Thyroid gland (tissue), 4 donors: Measurements from ENCODE around the gene PLCH1. TPM values are rescaled to one million over a fixed set of nuclear protein-coding genes. Genes with fewer than 3 reads are reported as not detected.
A peak's percentile ranks its signal among the peaks of the same experiment; 100 is the strongest.

ENCODE experiments used
- DNase-seq, 2 donors: peaks; one replicate each; pipeline ENCODE4 v3.0.0-alpha.2; 2019
- H3K27ac ChIP-seq, 3 donors: fragments of 200-600 bp; sonication (generic); 1 replicate in 2 of 3; 2 replicates in 1 of 3; pipeline ENCODE4 v1.5.1; 2016 to 2019; ENCODE audit warnings: mild to moderate bottlenecking in 1 of 3, moderate library complexity in 1 of 3
- H3K27me3 ChIP-seq: fragments of 200-600 bp; sonication (generic); one replicate; pipeline ENCODE4 v1.5.1; 2019
- H3K36me3 ChIP-seq, 2 donors: fragments of 200-600 bp; sonication (generic); one replicate each; pipeline ENCODE4 v1.5.1; 2016 to 2019
- H3K4me1 ChIP-seq, 2 donors: fragments of 200-600 bp; sonication (generic); one replicate each; pipeline ENCODE4 v1.5.1; 2017 to 2019
- H3K4me3 ChIP-seq, 3 donors: fragments of 200-600 bp; sonication (generic); replicated peaks in 1 of 3; 1 replicate in 2 of 3; 2 replicates in 1 of 3; pipeline ENCODE4 v1.5.1; 2016; ENCODE audit warnings: mild to moderate bottlenecking in 1 of 3
- H3K9me3 ChIP-seq: fragments of 200-600 bp; sonication (generic); one replicate; pipeline ENCODE4 v1.5.1; 2017
- POLR2A ChIP-seq, 2 donors: fragments of 450-650 bp; IDR thresholded peaks; one replicate each; pipeline ENCODE4 v1.6.1; 2017; ENCODE audit warnings: antibody characterized with exemption in 2 of 2, mild to moderate bottlenecking in 2 of 2, moderate library complexity in 1 of 2
- WGBS, 2 donors: methylation state at CpG; one replicate each; pipeline ENCODE4 v1.1.5; 2017; 5-methylcytosine and 5-hydroxymethylcytosine counted together
- intact Hi-C: fragments of 100-400 bp; cut with DNase I; formaldehyde crosslinking; loops from one replicate; pipeline ENCODE4 v1.15.1; 2023
- total RNA-seq, 4 donors: library from RNA; depleted of rRNA; stranded (reverse); fragments of >200 nt; gene quantifications; one replicate each; pipeline ENCODE4 v1.2.3, GENCODE V29; 2016
- TF ChIP-seq, protein P1 (sequence below), 6 experiments: fragments of 200-600 bp in 3 of 6; fragments of 450-650 bp in 3 of 6; sonication (generic) in 3 of 6; IDR thresholded peaks; one replicate each; pipeline ENCODE4 v1.5.1; 2016 to 2019; ENCODE audit warnings: antibody characterized with exemption in 6 of 6, mild to moderate bottlenecking in 2 of 6, inconsistent platforms in 1 of 6, moderate library complexity in 1 of 6

The PLCH1 gene
- total RNA-seq, 4 donors from 2014 or later: 4.3 to 20.6 (median 14.1) TPM

DNA sequence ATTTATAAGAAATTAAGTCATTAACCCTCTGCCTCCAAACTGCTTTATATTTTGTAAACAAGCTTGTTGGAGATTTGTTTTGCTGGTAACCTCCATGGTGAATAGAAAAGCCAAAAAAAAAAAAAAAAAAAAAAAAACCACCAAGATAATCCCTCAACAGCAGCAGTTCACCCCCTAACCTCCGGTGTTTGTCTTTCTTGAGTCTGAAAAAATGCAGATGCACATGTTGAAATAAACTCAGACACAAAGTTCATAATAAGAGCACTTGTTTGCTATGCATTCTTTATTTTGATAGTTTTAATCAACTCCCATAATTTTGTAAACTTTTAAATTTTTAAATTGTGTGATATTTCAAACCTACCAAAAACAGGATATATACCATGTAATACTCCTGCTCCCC is 1.8 kb upstream of the PLCH1 start:
- Histone ChIP-seq H3K4me3 (no peak overlapping the region), H3K36me3 (no peaks in the 10 kb centered on the region), H3K4me1 (peaks cover 8 to 16% of the 10 kb centered on the region in 2 donors), H3K27me3 (no peaks in the 10 kb centered on the region), H3K27ac (peak overlapping the region in 1 of 3 donors; percentile 85), H3K9me3 (no peaks in the 10 kb centered on the region)
- WGBS, 2 donors: 95 to 100% methylated on average over 1 of the region's 1 CpG
- DNase-seq: no peak
- TF ChIP-seq, protein P1, sequence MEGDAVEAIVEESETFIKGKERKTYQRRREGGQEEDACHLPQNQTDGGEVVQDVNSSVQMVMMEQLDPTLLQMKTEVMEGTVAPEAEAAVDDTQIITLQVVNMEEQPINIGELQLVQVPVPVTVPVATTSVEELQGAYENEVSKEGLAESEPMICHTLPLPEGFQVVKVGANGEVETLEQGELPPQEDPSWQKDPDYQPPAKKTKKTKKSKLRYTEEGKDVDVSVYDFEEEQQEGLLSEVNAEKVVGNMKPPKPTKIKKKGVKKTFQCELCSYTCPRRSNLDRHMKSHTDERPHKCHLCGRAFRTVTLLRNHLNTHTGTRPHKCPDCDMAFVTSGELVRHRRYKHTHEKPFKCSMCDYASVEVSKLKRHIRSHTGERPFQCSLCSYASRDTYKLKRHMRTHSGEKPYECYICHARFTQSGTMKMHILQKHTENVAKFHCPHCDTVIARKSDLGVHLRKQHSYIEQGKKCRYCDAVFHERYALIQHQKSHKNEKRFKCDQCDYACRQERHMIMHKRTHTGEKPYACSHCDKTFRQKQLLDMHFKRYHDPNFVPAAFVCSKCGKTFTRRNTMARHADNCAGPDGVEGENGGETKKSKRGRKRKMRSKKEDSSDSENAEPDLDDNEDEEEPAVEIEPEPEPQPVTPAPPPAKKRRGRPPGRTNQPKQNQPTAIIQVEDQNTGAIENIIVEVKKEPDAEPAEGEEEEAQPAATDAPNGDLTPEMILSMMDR (IDR thresholded peaks at IDR 0.05): no peak
- no peak for TF ChIP-seq POLR2A (IDR thresholded peaks at IDR 0.05)
- intact Hi-C loops: loop anchor here (10.0 kb wide), 1 partner anchor 108 kb away; the partner anchor contains the start of gene SLC33A1

DNA sequence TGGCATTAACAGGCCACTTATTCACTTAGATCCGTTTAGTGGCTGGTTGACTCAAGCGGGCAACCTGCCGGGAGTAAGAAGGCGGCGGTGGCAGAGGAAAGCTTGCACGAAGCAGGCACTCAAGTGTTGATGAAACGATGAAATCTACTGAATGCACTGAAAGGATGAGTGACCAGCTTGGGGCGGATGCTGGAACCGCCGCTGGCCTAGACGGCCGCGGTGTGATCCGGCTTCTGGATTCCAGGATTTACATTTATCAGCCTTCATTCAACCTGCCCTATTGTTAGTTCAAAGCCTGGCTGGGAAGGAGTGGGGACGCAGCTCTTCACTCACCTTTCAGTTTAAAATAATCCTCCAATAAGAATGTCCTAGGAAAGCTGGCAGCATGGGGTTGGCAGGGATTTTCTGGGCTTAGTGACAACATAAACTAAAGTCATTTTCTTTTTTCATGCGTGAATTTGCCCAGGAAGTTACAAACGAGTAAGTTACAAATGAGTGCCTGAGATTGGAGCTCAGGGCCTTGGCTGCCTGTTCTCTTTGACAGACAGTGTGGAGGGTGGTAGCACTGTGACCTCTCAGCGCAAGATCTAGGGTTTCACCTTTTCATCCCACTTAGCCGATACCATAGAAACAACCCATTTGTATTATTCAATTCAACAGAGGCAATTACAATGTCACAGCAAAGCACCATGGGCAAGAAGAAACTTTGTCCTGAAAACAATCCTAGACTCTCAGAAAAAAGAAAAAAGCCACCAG is 1.1 kb upstream of the PLCH1 start:
- Histone ChIP-seq H3K9me3 (no peaks in the 10 kb centered on the region), H3K27me3 (no peaks in the 10 kb centered on the region), H3K36me3 (no peaks in the 10 kb centered on the region), H3K4me3 (no peak overlapping the region), H3K27ac (peak overlapping the region; percentile 85 to 87 (median 85)), H3K4me1 (peaks cover 8 to 24% of the 10 kb centered on the region in 2 donors)
- peak; percentile 83 to 85 for DNase-seq
- 12 to 29% methylated on average over 19 of the region's 19 CpGs for WGBS, 2 donors
- TF ChIP-seq POLR2A (IDR thresholded peaks at IDR 0.05): peak in 1 of 2 donors; percentile 59
- TF ChIP-seq, protein P1 (IDR thresholded peaks at IDR 0.05): no peak
- intact Hi-C loops: loop anchor here (10.0 kb wide), 1 partner anchor 109 kb away; the partner anchor contains the start of gene SLC33A1

DNA sequence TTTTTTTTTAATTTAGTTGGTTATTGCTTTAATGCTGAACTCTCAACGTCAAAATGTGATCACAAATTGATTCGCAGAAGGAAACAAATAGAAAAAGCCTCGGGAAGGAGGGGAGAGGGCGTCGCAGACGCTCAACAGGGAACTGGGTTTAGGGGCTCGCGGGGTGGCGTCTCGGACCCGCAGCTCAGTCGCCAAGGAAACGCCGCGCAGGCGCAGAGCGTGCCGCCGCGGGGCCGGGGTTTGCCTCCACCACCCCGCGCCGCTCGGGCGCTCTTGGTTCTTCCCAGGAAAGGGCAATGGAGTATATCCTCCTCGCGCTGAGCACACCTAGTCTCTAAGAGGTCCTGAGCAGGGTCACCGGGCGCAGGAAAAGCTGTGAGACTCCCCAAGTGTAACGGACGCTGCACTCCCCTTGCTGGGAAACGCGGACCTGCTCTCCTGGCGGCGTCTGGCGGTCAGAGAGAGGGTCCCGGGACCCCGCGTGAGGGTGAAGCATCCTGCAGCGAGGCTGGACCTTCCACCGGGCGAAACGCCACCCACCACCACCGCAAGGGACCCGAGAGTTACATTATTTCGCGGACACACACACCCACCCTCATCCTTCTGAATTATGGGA is 753 bp downstream of the PLCH1 start:
- intact Hi-C loops: loop anchor here (10.0 kb wide), 1 partner anchor 111 kb away; the partner anchor contains the start of gene SLC33A1
- TF ChIP-seq POLR2A (IDR thresholded peaks at IDR 0.05): peak in 1 of 2 donors; percentile 84
- TF ChIP-seq, protein P1 (IDR thresholded peaks at IDR 0.05): no peak
- Histone ChIP-seq H3K27ac (peak overlapping the region; percentile 85 to 87 (median 85)), H3K9me3 (no peaks in the 10 kb centered on the region), H3K4me3 (peak overlapping the region; percentile 37 to 75 (median 73)), H3K4me1 (peaks cover 8 to 25% of the 10 kb centered on the region in 2 donors), H3K27me3 (no peaks in the 10 kb centered on the region), H3K36me3 (no peaks in the 10 kb centered on the region)
- peak; percentile 88 to 89 for DNase-seq
- WGBS, 2 donors: 0 to 1% methylated on average over 27 to 31 of the region's 48 CpGs

DNA sequence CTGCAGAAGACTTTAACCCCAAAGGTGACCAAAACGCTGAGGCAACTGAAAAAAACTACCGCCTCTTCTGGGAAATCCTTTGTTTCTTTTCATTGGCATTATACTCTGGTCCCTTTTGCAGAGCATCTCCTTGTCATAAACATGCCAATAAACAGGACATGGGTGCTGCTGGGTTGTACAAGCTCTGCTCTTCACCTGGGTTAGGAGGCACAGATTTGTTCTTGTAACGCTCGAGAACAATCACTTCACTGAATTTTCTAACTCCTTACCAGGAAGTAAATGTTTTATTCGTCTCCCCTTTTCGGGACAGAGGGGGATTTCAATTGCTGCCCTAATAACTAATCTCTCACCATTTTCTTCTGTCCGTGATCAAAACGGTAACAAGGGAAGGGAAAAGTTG is 1.3 kb downstream of the PLCH1 start:
- DNase-seq: no peak
- TF ChIP-seq POLR2A (IDR thresholded peaks at IDR 0.05): no peak
- TF ChIP-seq, protein P1 (IDR thresholded peaks at IDR 0.05): no peak
- H3K9me3 ChIP-seq: no peaks in the 10 kb centered on the region
- WGBS, 2 donors: 8 to 9% methylated on average over 8 of the region's 8 CpGs
- H3K4me3 ChIP-seq: peak overlapping the region in 2 of 3 donors; percentile 73 to 75
- no peaks in the 10 kb centered on the region for H3K36me3 ChIP-seq
- no peaks in the 10 kb centered on the region for H3K27me3 ChIP-seq
- intact Hi-C loops: loop anchor here (10.0 kb wide), 1 partner anchor 111 kb away; the partner anchor contains the start of gene SLC33A1
- H3K27ac ChIP-seq: peak overlapping the region; percentile 85 to 87 (median 85)
- H3K4me1 ChIP-seq: peaks cover 8 to 25% of the 10 kb centered on the region in 2 donors
